Mesendoderm (in vitro differentiated cells): Measurements from ENCODE around the gene OPCML.
A peak's percentile ranks its signal among the peaks of the same experiment; 100 is the strongest.

Source experiments
- DNase-seq: peaks from one replicate; pipeline ENCODE4 v3.0.0; 2013
- H2AK5ac ChIP-seq: 2 replicates; pipeline ENCODE4 v1.6.1; 2013; ENCODE audit warnings: low read length, inconsistent platforms
- H2BK120ac ChIP-seq: 2 replicates; pipeline ENCODE4 v1.6.1; 2013; ENCODE audit warnings: low read depth, mild to moderate bottlenecking, low read length, moderate library complexity, mixed read lengths
- H2BK15ac ChIP-seq: replicated peaks from 2 replicates; pipeline ENCODE4 v1.6.1; 2013; ENCODE audit warnings: low read depth, mild to moderate bottlenecking, moderate library complexity
- H2BK5ac ChIP-seq: 2 replicates; pipeline ENCODE4 v1.6.1; 2013; ENCODE audit warnings: low read length, inconsistent platforms
- H3K18ac ChIP-seq: 2 replicates; pipeline ENCODE4 v1.6.1; 2013; ENCODE audit warnings: mild to moderate bottlenecking, low read length, mixed read lengths
- H3K23ac ChIP-seq: one replicate; pipeline ENCODE4 v1.6.1; 2013; ENCODE audit warnings: low read length
- H3K27ac ChIP-seq: 2 replicates; pipeline ENCODE4 v1.5.1; 2013; ENCODE audit warnings: low read depth, mild to moderate bottlenecking, inconsistent platforms, low read length, moderate library complexity
- H3K27me3 ChIP-seq: 2 replicates; pipeline ENCODE4 v1.6.1; 2013; ENCODE audit warnings: low read length, control low read depth, mild to moderate bottlenecking, inconsistent platforms; ENCODE audit not compliant: insufficient read depth, poor library complexity
- H3K36me3 ChIP-seq: 2 replicates; pipeline ENCODE4 v1.6.1; 2013; ENCODE audit warnings: low read length, inconsistent platforms; ENCODE audit not compliant: control insufficient read depth, insufficient read depth
- H3K4ac ChIP-seq: one replicate; pipeline ENCODE4 v1.6.1; 2013; ENCODE audit warnings: low read depth, mild to moderate bottlenecking, low read length, moderate library complexity
- H3K4me1 ChIP-seq: 2 replicates; pipeline ENCODE4 v1.6.1; 2013; ENCODE audit warnings: low read depth, low read length, inconsistent platforms; ENCODE audit not compliant: control insufficient read depth
- H3K4me2 ChIP-seq: 2 replicates; pipeline ENCODE4 v1.6.1; 2013; ENCODE audit warnings: low read length
- H3K4me3 ChIP-seq: 2 replicates; pipeline ENCODE4 v1.5.1; 2013; ENCODE audit warnings: mild to moderate bottlenecking, low read length
- H3K56ac ChIP-seq: one replicate; pipeline ENCODE4 v1.6.1; 2013; ENCODE audit warnings: low read length
- H3K79me1 ChIP-seq: 2 replicates; pipeline ENCODE4 v1.6.1; 2013; ENCODE audit warnings: low read length, inconsistent platforms
- H3K79me2 ChIP-seq: 2 replicates; pipeline ENCODE4 v1.6.1; 2013; ENCODE audit warnings: mild to moderate bottlenecking, low read length; ENCODE audit not compliant: control insufficient read depth, insufficient read depth
- H3K9ac ChIP-seq: 2 replicates; pipeline ENCODE4 v1.6.1; 2013; ENCODE audit warnings: low read length, inconsistent platforms
- H4K5ac ChIP-seq: one replicate; pipeline ENCODE4 v1.6.1; 2013; ENCODE audit warnings: low read length
- H4K8ac ChIP-seq: one replicate; pipeline ENCODE4 v1.6.1; 2013; ENCODE audit warnings: low read depth, mild to moderate bottlenecking, control low read depth, low read length, moderate library complexity
- WGBS: extraction: QIAGEN DNeasy Blood & Tissue Kit; methylation state at CpG from one replicate; pipeline ENCODE4 v1.1.7; 2013; ENCODE audit warnings: low lambda C conversion rate, missing lambda C conversion rate; ENCODE audit not compliant: insufficient coverage; ENCODE audit errors: extremely low coverage; 5-methylcytosine and 5-hydroxymethylcytosine counted together

The OPCML gene

GRCh38 chr11:132914600-132914999 is 617.7 kb downstream of the OPCML start:
- H3K56ac ChIP-seq, result no peak overlapping the region
- H2AK5ac ChIP-seq, result no peak overlapping the region
- H3K4me3 ChIP-seq, result no peak overlapping the region
- H3K27me3 ChIP-seq, result no peaks in the 10 kb centered on the region
- H3K4me2 ChIP-seq, result no peak overlapping the region
- H3K23ac ChIP-seq, result no peak overlapping the region
- H3K18ac ChIP-seq, result no peak overlapping the region
- H3K9ac ChIP-seq, result no peak overlapping the region
- no peak overlapping the region for H3K4ac ChIP-seq
- no CpG with 5 or more reads among the region's 5 CpGs for WGBS
- no peak for DNase-seq
- no peak overlapping the region for H4K8ac ChIP-seq
- H3K36me3 ChIP-seq, result no peaks in the 10 kb centered on the region
- H3K79me2 ChIP-seq, result no peaks in the 10 kb centered on the region
- H4K5ac ChIP-seq, result no peak overlapping the region
- no peak overlapping the region for H2BK5ac ChIP-seq
- no peak overlapping the region for H3K27ac ChIP-seq
- no peak overlapping the region for H2BK120ac ChIP-seq
- H3K4me1 ChIP-seq, result no peaks in the 10 kb centered on the region
- no peak overlapping the region for H2BK15ac ChIP-seq
- H3K79me1 ChIP-seq, result no peaks in the 10 kb centered on the region

GRCh38 chr11:132913886-132914285 is 618.4 kb downstream of the OPCML start:
- Histone ChIP-seq H3K56ac (no peak overlapping the region), H4K8ac (no peak overlapping the region), H3K36me3 (no peaks in the 10 kb centered on the region), H4K5ac (no peak overlapping the region), H2BK120ac (no peak overlapping the region), H3K4me3 (no peak overlapping the region), H2BK15ac (no peak overlapping the region), H3K27ac (no peak overlapping the region), H3K18ac (no peak overlapping the region), H3K9ac (no peak overlapping the region), H2AK5ac (no peak overlapping the region), H2BK5ac (no peak overlapping the region), H3K23ac (no peak overlapping the region), H3K27me3 (no peaks in the 10 kb centered on the region), H3K79me1 (no peaks in the 10 kb centered on the region), H3K4me1 (no peaks in the 10 kb centered on the region), H3K79me2 (no peaks in the 10 kb centered on the region), H3K4me2 (no peak overlapping the region), H3K4ac (no peak overlapping the region)
- DNase-seq, result no peak
- WGBS, result no CpG with 5 or more reads among the region's 7 CpGs

GRCh38 chr11:132913295-132913694 is 619.0 kb downstream of the OPCML start:
- Histone ChIP-seq H3K23ac (no peak overlapping the region), H3K4me1 (no peaks in the 10 kb centered on the region), H3K36me3 (no peaks in the 10 kb centered on the region), H2BK5ac (no peak overlapping the region), H3K79me1 (no peaks in the 10 kb centered on the region), H3K9ac (no peak overlapping the region), H3K4me2 (no peak overlapping the region), H3K18ac (no peak overlapping the region), H3K27me3 (no peaks in the 10 kb centered on the region), H2BK120ac (no peak overlapping the region), H4K8ac (no peak overlapping the region), H3K27ac (no peak overlapping the region), H4K5ac (no peak overlapping the region), H3K79me2 (no peaks in the 10 kb centered on the region), H3K56ac (no peak overlapping the region), H3K4ac (no peak overlapping the region), H2AK5ac (no peak overlapping the region), H3K4me3 (no peak overlapping the region), H2BK15ac (no peak overlapping the region)
- no CpG with 5 or more reads among the region's 6 CpGs for WGBS
- no peak for DNase-seq

- Histone ChIP-seq H3K4me2 (no peak overlapping the region), H3K9ac (no peak overlapping the region), H3K27ac (no peak overlapping the region), H3K18ac (no peak overlapping the region), H2BK120ac (no peak overlapping the region), H3K4me3 (no peak overlapping the region), H3K27me3 (no peaks in the 10 kb centered on the region), H3K23ac (no peak overlapping the region), H2AK5ac (no peak overlapping the region), H3K79me1 (no peaks in the 10 kb centered on the region), H3K79me2 (no peaks in the 10 kb centered on the region), H3K4me1 (no peaks in the 10 kb centered on the region), H4K8ac (no peak overlapping the region), H3K4ac (no peak overlapping the region), H4K5ac (no peak overlapping the region), H3K56ac (no peak overlapping the region), H3K36me3 (no peaks in the 10 kb centered on the region), H2BK15ac (no peak overlapping the region), H2BK5ac (no peak overlapping the region)
- no CpG with 5 or more reads among the region's 7 CpGs for WGBS
- peak; percentile 55 for DNase-seq
These were observed 621.1 kb downstream of the OPCML start for GRCh38 chr11:132911186-132911585.

- H3K4me2 ChIP-seq, result no peak overlapping the region
- no peak overlapping the region for H2BK15ac ChIP-seq
- H2BK5ac ChIP-seq, result no peak overlapping the region
- no peak for DNase-seq
- H3K18ac ChIP-seq, result no peak overlapping the region
- H4K5ac ChIP-seq, result no peak overlapping the region
- no peak overlapping the region for H3K27ac ChIP-seq
- no peak overlapping the region for H3K56ac ChIP-seq
- no peaks in the 10 kb centered on the region for H3K79me2 ChIP-seq
- no CpG with 5 or more reads among the region's 18 CpGs for WGBS
- no peaks in the 10 kb centered on the region for H3K27me3 ChIP-seq
- H3K4ac ChIP-seq, result no peak overlapping the region
- H3K79me1 ChIP-seq, result no peaks in the 10 kb centered on the region
- H3K23ac ChIP-seq, result no peak overlapping the region
- no peaks in the 10 kb centered on the region for H3K4me1 ChIP-seq
- no peak overlapping the region for H2AK5ac ChIP-seq
- no peak overlapping the region for H3K4me3 ChIP-seq
- no peak overlapping the region for H4K8ac ChIP-seq
- no peak overlapping the region for H3K9ac ChIP-seq
- no peak overlapping the region for H2BK120ac ChIP-seq
- no peaks in the 10 kb centered on the region for H3K36me3 ChIP-seq
These were observed 622.1 kb downstream of the OPCML start for GRCh38 chr11:132910011-132910760.
